ENCODE data around the gene CFB.

DNA sequence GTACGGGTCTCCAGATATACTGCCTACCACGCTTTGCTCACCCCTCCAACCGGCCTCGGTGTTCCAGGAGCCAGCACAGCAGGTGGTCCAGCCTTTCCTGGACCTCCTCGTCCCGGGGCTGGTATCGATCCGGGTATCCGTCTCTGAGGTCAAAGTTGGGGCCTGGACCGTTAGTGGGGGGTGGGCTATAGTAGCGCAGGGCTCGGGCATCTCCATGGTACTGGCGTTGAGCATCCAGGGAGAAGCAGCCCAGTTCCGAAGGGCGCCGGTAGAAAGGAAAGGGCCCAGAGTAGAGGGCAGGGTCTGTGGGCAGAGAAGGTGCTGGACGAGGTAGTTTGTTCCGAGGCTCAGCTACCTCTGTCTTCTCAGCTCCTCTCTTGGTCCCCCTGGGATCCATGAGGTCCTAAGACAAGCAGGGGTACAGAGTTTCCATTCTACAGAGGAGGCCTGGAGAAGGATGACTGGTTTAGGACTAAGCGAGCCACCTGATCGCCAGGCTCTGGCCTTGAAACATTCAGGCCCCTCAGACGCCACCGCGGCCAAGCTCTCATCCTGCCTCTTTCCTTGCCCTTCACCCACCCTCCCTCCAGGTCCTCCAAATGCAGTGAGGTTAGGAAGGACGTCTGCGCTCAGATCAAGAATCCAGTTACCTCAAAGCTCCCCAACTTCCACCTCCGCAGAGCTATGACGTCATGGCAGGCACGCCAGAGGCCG, 25.5 kb downstream of the CFB start:
- TF ChIP-seq, protein P1, sequence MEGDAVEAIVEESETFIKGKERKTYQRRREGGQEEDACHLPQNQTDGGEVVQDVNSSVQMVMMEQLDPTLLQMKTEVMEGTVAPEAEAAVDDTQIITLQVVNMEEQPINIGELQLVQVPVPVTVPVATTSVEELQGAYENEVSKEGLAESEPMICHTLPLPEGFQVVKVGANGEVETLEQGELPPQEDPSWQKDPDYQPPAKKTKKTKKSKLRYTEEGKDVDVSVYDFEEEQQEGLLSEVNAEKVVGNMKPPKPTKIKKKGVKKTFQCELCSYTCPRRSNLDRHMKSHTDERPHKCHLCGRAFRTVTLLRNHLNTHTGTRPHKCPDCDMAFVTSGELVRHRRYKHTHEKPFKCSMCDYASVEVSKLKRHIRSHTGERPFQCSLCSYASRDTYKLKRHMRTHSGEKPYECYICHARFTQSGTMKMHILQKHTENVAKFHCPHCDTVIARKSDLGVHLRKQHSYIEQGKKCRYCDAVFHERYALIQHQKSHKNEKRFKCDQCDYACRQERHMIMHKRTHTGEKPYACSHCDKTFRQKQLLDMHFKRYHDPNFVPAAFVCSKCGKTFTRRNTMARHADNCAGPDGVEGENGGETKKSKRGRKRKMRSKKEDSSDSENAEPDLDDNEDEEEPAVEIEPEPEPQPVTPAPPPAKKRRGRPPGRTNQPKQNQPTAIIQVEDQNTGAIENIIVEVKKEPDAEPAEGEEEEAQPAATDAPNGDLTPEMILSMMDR (conservative IDR thresholded peaks at IDR 0.05; ENCODE audit: low read depth, low read length), result no peak
- no peak for TF ChIP-seq EZH2phosphoT487 (IDR thresholded peaks at IDR 0.05; ENCODE audit: borderline replicate concordance, low read length)
